NCI-H2171 (cell line): ENCODE measurements around the gene AKR1C4.
"Not testable (repeated sequence)": the region's sequence is repeated elsewhere in the genome, so short reads cannot be mapped to it uniquely, and the experiment has no call there.

Experiments
- DNase-seq: peaks from one replicate; lab custom pipeline; 2025; lab: John Stamatoyannopoulos, UW

The AKR1C4 gene

DNA sequence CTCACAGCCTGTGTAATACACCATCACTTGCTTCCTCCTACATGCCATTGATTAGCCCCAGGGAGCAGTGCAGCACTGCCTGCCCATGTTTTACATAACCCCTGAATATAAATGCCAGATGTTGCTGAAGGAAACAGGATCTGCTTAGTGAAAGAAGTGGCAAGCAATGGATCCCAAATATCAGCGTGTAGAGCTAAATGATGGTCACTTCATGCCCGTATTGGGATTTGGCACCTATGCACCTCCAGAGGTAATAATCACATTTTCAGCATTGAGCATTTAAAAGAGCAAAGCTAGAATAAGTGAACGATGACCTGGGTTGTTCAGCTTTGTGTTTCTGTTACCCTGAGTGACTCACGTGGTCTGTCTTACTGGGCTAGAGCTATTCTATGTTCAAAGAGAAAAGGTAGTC is at the start of gene AKR1C4:
AKR1C4 (plus strand) TSS at position 136 of the 412 bp plus-strand sequence; CDS start at position 167, 31 bp downstream.
- DNase-seq, result no peak

DNA sequence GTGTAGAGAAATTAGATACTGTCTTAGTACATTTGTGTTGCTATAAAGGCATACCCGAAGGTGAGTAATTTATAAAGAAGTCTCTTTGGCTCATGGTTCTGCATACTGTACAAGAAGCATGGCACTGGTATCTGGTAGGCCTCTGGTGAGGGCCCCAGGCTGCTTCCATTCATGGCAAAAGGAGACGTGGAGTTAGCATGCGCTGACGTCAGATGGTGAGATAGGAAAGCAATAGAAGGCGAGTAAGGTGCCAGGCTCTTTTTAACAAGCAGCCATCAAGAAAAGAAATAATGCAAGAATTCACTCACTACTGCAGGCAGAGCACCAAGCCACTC is 49.8 kb upstream of the AKR1C4 start:
- DNase-seq, result no peak

DNA sequence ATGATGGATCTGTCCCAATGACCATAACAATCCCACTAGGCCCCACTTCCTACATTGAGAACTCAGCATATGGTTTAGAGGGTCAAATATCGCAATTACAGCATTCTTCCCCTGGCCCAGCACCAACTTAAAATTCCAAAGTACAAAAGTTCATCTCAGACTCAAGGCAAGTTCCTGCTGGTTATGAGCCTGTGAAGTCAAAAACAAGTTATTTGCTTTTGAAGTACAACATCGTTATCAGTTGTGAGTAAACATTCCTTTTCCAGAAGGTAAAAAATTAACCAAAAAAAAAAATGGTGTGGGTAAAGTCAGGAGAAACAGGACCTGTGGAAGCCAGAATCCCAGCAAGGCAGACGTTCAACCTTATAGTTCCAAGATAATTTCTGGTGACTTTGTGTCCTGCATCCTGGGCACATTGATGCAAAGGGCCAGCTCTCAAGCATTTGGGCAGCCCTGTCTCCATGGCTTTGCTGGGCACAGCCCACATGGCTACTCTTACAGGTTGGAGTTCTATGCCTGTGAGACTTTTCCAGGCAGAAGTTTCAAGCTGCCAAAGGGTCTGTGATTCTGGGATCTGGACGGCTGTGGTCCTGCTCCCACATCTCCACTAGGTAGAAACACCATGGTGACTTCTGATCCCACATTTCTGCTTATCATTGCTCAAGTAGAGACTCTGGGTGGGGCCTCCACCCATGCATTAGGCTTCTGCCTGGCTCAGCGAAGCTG is 49.2 kb upstream of the AKR1C4 start:
- no peak for DNase-seq

DNA sequence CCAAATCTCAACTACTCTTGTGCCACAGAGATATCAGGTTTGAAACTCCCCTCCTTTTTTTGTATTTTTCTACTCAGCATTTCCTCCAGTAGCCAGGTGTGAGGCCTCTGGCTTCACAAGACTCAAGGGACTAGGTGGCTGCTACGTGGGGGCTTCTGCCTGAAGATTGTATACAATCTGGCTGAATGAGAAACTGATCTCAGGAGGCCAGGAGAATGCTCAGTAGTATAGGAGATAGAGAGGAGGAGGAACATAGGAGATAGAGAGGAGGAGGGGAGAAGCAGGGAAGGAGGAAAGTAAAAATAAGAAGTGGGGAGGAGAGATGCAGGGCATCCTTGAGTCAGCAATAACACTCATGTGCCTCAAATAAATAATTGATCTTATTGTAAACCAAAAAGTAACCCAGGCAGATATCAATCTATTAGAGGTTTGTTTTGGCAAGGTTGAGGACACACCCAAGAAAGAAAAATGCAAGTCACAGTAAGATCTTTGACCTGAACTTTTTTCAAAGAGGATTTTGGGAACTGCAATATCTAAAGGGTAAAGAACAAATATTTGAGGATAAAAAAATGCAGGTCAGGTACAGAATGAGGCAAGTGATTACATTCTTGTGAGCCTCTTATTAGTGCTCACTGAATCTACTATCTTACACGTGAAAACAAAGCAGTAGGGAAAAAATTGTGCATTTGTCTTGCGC is 48.5 kb upstream of the AKR1C4 start:
- DNase-seq, result no peak

DNA sequence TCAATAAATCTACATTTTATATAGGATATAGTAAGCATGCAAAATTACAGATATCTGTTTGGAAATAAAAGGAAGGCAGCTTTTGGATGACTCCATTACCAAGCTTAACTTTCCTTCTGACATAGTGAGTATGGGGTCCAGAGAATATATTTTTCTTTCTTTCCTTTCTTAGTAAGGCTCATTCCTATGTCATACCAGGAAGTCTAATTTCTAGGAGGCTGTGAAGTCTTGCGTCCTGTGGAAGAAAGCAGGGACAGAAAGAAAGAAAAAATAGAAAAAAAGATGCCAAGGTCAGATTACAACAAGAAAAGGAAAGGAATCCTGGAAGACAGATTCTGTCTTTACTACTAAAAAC is 48.0 kb upstream of the AKR1C4 start:
- DNase-seq, result no peak

DNA sequence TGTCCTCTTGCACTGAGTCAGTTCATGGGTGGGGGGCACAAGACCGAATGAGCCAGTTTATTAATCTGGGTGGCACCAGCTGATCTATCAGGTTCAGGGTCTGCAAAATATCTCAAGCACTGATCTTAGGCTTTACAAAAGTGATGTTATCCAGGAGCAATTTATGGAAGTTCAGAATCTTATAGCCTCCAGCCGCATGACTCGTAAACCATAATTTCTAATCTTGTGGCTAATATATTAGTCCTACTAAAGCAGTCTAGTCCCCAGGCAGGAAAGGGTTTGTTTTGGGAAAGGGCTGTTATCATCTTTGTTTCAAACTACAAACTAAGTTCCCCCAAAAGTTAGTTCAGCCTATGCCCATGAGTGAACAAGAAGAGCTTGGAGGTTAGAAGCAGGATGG is 45.6 kb upstream of the AKR1C4 start:
- DNase-seq, result no peak

DNA sequence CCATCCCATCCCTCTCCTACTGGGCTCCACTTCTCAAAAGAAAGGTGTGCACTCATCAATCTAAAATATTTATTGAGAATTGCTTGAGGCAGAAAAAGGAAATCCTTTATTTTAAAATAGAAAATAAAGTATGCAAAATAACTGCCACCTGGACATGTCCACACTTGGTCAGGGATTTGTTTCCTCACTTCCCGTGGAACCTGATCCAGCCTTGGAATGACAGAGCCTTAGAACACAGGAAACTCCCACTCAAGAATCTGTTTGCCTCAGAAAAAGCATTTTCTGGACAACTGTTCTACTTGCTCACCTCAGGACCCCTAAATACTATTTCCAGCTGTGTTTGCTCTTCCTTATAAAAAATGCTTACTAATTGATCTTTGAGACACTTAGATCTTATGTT is 40.7 kb upstream of the AKR1C4 start:
- no peak for DNase-seq

DNA sequence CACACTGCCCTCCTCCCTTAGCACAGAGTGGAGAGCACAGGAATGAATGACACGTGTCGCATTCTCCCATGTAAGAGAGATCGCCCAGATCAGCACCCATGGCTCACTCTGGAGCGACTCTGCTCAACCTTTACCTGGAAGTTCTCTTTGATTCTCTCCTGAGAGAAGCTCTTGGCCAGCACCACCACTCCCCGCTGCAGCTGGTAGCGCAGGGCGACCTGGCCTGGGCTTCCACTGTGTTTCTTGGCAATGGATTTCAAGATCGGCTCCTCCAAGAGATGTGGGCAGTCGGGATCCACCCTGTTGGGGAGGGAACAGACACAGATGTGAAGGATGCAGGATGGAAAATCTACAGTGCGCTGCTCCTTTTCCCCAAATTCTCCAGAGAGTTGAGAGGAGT is 39.1 kb upstream of the AKR1C4 start:
- DNase-seq, result no peak

DNA sequence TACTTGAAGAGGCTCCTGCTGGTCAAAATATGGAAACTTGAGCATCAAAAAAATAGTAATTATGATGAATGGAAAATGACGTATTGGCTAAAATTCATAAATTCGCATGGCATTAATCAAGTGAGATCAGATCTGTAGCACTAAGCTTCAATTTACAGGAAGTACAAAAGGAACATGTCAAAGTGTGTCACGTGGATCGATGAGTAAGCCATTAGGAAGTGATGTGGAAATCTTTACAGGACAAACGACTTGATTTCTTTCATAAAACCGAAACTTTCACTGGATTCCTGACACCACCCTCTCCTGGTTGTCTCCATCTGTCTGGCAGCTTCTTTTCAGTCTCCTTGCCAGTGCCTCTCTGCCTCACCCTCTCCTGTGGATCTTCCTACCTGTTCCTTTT is 37.5 kb upstream of the AKR1C4 start:
- no peak for DNase-seq

DNA sequence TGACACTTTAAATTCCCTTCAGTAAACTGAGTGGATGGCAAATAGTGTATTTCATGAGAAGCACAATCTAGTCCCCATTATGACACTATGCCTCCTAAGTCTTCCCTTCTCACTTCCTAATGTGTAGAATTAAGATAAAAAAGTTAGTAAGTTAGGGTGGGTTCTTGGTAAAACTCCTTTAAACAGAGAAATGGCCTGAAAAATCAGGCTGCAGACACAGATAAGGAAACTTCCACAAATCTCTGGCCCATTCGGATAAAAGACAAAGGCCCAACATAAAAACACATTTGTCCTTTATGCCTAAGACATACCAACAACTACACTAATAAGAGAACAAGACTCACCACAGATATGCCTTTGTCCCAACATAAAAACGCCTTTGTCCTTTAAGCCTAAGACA is 33.1 kb upstream of the AKR1C4 start:
- no peak for DNase-seq

DNA sequence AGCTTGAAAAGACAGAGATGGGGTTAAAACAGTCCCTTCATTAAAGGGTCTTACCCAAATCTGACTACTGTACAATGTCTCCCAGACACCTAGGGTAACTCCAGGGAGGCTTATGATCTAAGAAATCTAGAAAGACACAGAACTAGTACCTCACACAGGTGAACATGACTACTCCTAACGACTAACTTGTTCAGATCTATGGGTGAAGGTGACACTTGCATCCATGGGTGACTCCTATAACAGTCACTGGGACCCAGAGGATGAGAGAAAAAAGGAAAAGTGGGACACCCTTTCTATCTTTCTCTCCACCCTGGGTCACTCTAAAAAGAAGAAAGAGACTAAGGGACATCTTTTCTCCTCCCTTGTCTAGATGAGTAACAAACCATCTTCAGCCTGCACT is 30.9 kb upstream of the AKR1C4 start:
- no peak for DNase-seq

DNA sequence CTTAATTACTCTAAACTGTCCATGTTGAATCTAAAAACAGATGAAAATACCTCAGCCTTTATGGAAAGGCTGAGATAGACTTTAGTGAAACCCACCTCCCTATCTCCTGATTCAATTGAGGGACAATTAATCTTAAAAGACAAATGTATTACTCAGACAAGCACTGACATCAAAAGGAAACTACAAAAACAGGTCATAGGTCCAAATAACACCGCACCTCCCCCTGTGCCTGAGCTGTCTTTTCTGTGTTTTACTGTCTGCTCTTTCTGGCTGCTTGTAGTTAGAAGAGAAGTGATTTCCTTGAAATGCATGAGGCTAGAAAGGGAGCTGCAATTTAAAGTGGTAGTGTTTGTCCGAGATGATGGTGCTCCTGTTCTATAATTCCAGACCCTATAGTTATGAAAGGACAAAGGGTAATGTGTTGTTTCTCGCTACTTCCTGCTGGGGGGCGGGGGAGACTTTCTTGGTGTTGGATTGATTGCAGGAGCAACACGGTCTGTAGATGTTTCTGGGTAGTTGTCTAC is 27.7 kb upstream of the AKR1C4 start:
- DNase-seq, result no peak

DNA sequence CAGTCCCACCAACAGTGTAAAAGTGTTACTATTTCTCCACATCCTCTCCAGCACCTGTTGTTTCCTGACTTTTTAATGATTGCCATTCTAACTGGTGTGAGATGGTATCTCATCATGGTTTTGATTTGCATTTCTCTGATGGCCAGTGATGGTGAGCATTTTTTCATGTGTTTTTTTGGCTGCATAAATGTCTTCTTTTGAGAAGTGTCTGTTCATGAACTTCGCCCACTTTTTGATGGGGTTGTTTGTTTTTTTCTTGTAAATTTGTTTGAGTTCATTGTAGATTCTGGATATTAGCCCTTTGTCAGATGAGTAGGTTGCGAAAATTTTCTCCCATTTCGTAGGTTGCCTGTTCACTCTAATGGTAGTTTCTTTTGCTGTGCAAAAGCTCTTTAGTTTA is 21.1 kb upstream of the AKR1C4 start:
- not testable (repeated sequence) for DNase-seq

DNA sequence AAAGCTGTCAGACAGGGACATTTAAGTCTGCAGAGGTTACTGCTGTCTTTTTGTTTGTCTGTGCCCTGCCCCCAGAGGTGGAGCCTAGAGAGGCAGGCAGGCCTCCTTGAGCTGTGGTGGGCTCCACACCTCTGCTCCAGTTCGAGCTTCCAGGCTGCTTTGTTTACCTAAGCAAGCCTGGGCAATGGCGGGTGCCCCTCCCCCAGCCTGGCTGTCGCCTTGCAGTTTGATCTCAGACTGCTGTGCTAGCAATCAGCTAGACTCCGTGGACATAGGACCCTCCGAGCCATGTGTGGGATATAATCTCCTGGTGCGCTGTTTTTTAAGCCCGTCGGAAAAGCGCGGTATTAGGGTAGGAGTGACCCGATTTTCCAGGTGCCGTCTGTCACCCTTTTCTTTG is 16.1 kb upstream of the AKR1C4 start:
- not testable (repeated sequence) for DNase-seq

DNA sequence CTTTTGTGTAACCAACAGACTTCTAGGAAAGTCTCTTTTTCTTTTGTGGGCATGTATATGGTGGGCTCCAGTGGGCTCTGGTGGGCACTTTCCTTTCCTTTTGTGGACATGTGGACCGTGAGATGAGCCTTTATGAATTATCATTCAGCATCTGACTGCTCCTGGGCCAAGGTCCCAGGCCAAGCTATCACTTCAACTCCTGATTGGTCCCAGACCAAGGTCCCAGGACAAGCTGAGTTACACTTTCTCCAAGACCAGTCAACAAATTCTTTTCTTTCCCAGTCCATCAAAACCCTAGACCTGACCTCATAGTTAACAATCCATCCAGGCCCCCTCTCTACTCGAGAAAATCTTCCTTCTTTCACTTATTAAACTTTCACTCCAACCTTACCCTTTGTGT is 12.7 kb upstream of the AKR1C4 start:
- no peak for DNase-seq

DNA sequence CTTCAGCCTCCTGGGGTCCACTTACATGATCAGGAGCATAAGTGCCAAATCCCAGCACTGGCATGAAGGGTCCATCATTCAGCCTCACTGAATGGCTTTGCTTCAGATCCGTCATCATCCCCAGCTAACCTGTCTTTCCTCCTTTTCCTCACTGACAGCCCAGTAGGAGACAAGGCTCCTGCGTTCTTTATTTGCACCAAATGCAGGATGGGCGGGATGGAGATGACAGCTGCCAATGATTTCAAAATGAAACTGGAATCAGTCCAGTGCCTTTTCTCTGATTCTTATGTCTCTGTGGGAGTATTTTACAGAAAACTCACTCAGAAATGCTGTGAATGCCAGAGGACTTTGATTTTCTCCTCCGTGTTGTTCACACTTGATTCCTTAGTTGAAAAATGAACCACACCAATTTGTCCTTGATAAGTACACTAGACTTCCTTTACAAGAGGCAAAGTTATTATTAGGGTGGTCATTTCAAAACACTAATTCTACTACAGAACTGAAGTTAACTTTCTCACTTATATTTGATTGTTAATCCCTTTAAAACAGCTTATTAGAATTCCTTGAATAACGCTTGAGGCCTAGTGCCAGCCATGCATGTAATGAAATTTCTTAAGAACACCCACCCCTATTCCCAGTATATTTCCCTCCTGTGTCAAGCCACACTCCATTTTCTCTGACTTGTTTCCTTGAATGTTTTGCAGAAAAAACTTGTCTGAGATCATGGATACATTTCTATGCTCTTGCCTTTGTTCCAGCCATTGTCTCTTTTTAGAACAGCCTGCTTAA is 11.5 kb upstream of the AKR1C4 start, which contains the start of gene AKR1C8:
AKR1C8 (minus strand) TSS at position 164 of the 789 bp plus-strand sequence; CDS start at position 118, 46 bp downstream.
- DNase-seq, result no peak

DNA sequence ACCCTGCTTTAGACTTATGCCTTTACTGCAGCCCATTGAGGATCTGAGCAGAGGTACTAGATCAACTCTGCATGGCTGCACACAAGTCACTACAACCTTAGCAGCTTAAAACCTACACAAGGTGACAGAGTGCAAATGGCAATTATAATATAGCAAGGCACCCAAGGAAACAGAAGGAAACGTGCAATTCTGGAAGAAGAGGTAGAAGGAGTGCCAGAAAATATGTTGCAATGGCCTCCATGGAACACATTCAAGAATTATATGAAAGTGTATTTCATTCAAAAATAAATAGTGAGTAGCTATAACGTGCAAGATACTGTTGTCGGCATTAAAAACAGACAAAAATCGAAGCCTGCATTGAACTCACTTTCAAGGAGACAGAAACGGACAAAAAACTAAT is 8.8 kb upstream of the AKR1C4 start:
- no peak for DNase-seq

DNA sequence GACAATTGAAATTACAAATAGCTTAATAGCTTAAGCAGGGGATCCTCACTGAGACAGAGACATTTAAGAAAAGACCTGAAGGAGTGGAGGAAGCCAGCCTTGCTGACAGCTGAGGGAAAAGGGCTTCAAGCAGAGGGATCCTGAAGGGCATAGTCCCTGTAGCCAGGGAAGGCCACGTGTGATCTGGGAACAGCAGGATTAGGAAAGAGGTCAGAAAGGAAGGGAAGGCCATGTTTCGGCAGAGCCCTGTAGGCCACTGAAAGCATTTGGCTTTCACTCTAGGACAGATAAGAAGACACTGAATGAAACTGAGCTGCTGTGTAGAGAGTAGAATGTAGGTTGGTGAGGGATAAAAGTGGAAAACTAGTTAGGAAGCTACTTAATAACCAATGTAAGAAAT is 8.3 kb upstream of the AKR1C4 start:
- no peak for DNase-seq

DNA sequence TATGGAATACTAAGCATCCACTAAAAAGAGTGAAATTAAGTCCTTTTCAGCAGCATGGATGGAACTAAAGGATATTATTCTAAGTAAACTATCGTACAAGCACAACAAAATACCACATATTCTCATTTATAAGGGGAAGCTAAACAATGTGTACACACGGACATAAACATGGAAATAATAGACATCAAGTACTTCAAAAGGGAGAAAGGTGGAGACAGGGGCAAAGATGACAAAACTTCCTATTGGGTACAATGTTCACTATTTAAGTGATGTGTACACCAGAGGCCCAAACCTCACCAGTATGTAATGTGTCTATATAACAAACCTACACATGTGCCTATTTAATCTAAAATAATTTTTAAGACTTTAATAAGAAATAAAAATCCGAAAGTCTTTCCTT is 2.2 kb upstream of the AKR1C4 start:
- no peak for DNase-seq

DNA sequence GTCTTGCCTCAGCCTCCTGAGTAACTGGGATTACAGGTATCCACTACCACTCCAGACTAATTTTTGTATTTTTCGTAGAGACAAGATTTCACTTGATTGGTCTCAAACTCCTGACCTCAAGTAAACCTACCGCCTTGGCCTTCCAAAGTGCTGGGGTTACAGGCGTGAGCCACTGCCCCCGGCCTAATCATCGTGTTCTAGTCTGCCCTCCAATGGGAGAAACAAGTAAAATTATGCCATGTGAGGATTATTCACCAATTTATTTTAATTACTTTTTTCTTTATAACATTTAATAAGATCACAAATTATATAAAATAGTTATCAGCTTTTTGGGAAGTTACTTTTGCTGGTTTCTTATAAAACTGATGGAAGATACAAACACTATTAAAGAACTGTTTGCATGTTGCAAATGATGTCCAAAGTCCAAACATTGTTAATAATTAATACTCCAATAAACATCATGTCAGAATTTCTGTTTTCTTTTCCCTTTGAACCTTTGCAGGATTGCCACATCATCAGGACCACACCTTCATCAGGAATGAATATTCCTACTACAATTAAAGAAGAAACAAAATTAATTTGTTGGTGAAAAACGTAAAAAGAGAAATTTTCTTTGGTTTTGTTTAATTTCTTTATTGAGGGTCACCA is 786 bp upstream of the AKR1C4 start:
- no peak for DNase-seq

DNA sequence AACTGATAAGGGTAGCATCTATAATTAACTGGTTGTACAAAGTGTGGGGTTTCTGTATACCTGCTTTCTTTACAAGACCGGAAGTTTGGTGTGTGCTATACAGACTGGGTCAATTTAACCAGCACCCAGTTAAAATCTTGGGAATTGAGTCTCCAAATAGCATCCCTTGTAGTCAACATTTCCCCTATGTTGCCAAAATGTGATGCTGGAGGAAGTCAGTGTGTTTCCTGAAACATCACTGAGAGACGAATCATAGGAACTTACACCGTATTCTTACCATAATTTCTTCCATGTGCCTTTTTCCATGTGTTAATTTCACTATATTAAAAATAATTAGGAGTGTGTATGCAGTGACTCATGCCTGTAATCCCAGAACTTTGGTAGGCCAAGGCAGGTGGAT is 1.7 kb downstream of the AKR1C4 start:
- no peak for DNase-seq

DNA sequence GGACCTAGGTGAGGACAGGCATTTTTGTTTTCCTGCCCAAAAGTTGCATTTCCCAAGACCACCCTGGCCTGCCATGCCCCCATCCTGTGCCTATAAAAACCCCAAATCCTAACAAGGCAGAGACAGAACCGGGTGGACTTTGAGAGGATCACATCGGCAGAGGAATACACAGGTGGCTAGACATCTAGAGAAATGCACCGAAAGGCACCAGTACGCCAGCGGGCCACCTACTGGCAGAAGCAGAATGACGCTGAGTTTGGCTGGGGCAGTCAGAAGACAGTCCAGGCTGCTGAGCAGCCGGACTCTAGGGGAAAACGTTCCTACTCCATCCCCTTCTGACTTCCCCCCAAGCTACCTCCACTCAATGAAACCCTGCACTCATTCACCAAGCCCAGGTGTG is 2.8 kb downstream of the AKR1C4 start:
- DNase-seq, result no peak
